Stimulated activated CD4-positive, alpha-beta T cell treated with anti-CD3 and anti-CD28 coated beads, Interleukin-4, amount 100 ng/mL, for 1 hour (primary cell): ENCODE results near the gene MAGEA9B.
"Not testable (repeated sequence)": the region's sequence is repeated elsewhere in the genome, so short reads cannot be mapped to it uniquely, and the experiment has no call there.

Experiments used
- DNase-seq: peaks from one replicate; pipeline ENCODE4 v3.0.0-alpha.2; 2020

Gene MAGEA9B

GRCh38 chrX:149570668-149571067 lies 16.6 kb downstream of the MAGEA9B start:
- DNase-seq = no peak

GRCh38 chrX:149569770-149570169 lies 17.5 kb downstream of the MAGEA9B start:
- DNase-seq = no peak

GRCh38 chrX:149568701-149569296 lies 18.5 kb downstream of the MAGEA9B start:
- DNase-seq = no peak

GRCh38 chrX:149567621-149568417 lies 19.4 kb downstream of the MAGEA9B start:
- DNase-seq = no peak

- no peak for DNase-seq
These were observed 23.9 kb downstream of the MAGEA9B start for GRCh38 chrX:149563359-149563758.

GRCh38 chrX:149555251-149555650 lies 32.0 kb downstream of the MAGEA9B start:
- DNase-seq = not testable (repeated sequence)

GRCh38 chrX:149551939-149552248 lies 35.4 kb downstream of the MAGEA9B start:
- not testable (repeated sequence) for DNase-seq

GRCh38 chrX:149551245-149551938 lies 35.9 kb downstream of the MAGEA9B start:
- not testable (repeated sequence) for DNase-seq

GRCh38 chrX:149550454-149550853 lies 36.8 kb downstream of the MAGEA9B start:
- not testable (repeated sequence) for DNase-seq

GRCh38 chrX:149549701-149550100 lies 37.6 kb downstream of the MAGEA9B start, which contains the start of gene HSFX3:
HSFX3 (minus strand) TSS chrX:149549924; CDS start chrX:149549852, 72 bp downstream.
- not testable (repeated sequence) for DNase-seq

- not testable (repeated sequence) for DNase-seq
These were observed 39.5 kb downstream of the MAGEA9B start for GRCh38 chrX:149547782-149548181.

- DNase-seq = not testable (repeated sequence)
These were observed 40.3 kb downstream of the MAGEA9B start for GRCh38 chrX:149546962-149547361.

- not testable (repeated sequence) for DNase-seq
These were observed 41.4 kb downstream of the MAGEA9B start for GRCh38 chrX:149545545-149546543.

GRCh38 chrX:149541521-149542047 lies 45.7 kb downstream of the MAGEA9B start:
- DNase-seq = no peak

- DNase-seq = peak; percentile 86
These were observed 46.4 kb downstream of the MAGEA9B start, which contains the start of gene EOLA1 for GRCh38 chrX:149540621-149541520. EOLA1 (plus strand) TSS chrX:149541012; CDS start chrX:149545631, 4,619 bp downstream.

- peak; percentile 89 for DNase-seq
These were observed 47.1 kb downstream of the MAGEA9B start for GRCh38 chrX:149540131-149540620.

- peak; percentile 77 for DNase-seq
These were observed 47.8 kb downstream of the MAGEA9B start for GRCh38 chrX:149539283-149540130.

GRCh38 chrX:149537474-149537873 lies 49.8 kb downstream of the MAGEA9B start:
- DNase-seq = not testable (repeated sequence)

- DNase-seq = not testable (repeated sequence)
These were observed 52.2 kb downstream of the MAGEA9B start for GRCh38 chrX:149534926-149535602.
